Prostate gland (tissue), 2 donors: ENCODE measurements around the gene RUFY4.

Source experiments
- CTCF ChIP-seq, 4 experiments: fragments of 200-600 bp in 2 of 4; fragments of 450-650 bp in 2 of 4; sonication (generic) in 2 of 4; IDR thresholded peaks; 1 replicate in 3 of 4; 2 replicates in 1 of 4; pipeline ENCODE4 v1.5.1; 2016 to 2019; ENCODE audit warnings: antibody characterized with exemption in 4 of 4, mild to moderate bottlenecking in 2 of 4, moderate library complexity in 2 of 4
- POLR2A ChIP-seq: fragments of 450-650 bp; IDR thresholded peaks from one replicate; pipeline ENCODE4 v1.6.1; 2016; ENCODE audit warnings: antibody characterized with exemption, mild to moderate bottlenecking
- POLR2AphosphoS5 ChIP-seq: sonication (generic); formaldehyde crosslinking; IDR thresholded peaks from one replicate; pipeline ENCODE4 v1.6.1; 2017; ENCODE audit warnings: antibody characterized with exemption

GRCh38 chr2:218020281-218020680 lies 48.8 kb upstream of the RUFY4 start:
- TF ChIP-seq CTCF (IDR thresholded peaks at IDR 0.05) (no peak), POLR2A (no peak), POLR2AphosphoS5 (no peak)
